SH-SY5Y (cell line): ENCODE results near the gene ANKRD11.

Source experiments
- GATA2 ChIP-seq: IDR thresholded peaks from 2 replicates; pipeline ENCODE4 v1.6.1; 2011; ENCODE audit warnings: mild to moderate bottlenecking, low read depth, low read length
- GATA3 ChIP-seq: IDR thresholded peaks from 2 replicates; pipeline ENCODE4 v1.6.1; 2011; ENCODE audit warnings: low read depth, mild to moderate bottlenecking, low read length, moderate library complexity

- TF ChIP-seq GATA2 (no peak), GATA3 (no peak)
Measured at GRCh38 chr16:89367538-89367915, 122.8 kb downstream of the ANKRD11 start.
